NCI-H526 (cell line): ENCODE measurements around the gene JAK1.
A peak's percentile ranks its signal among the peaks of the same experiment; 100 is the strongest.

ENCODE experiments used
- DNase-seq, 2 experiments: peaks; one replicate each; lab custom pipeline; 2025; lab: John Stamatoyannopoulos, UW

Gene JAK1

GRCh38 chr1:64866689-64867088 is 99.7 kb downstream of the JAK1 start:
- no peak for DNase-seq

GRCh38 chr1:64865105-64865757 is 101.1 kb downstream of the JAK1 start:
- no peak for DNase-seq

- DNase-seq, result no peak
These were observed 102.1 kb downstream of the JAK1 start for GRCh38 chr1:64864018-64864940.

- DNase-seq, result peak in 1 of 2 experiments; percentile 40
These were observed 104.7 kb downstream of the JAK1 start for GRCh38 chr1:64861611-64862010.

- no peak for DNase-seq
These were observed 109.0 kb downstream of the JAK1 start for GRCh38 chr1:64857347-64857746.

GRCh38 chr1:64856553-64856952 is 109.8 kb downstream of the JAK1 start:
- DNase-seq, result peak in 1 of 2 experiments; percentile 35

- no peak for DNase-seq
These were observed 110.8 kb downstream of the JAK1 start for GRCh38 chr1:64855557-64855956.

- no peak for DNase-seq
These were observed 111.7 kb downstream of the JAK1 start for GRCh38 chr1:64854674-64855073.

- no peak for DNase-seq
These were observed 114.7 kb downstream of the JAK1 start for GRCh38 chr1:64851664-64852063.

- no peak for DNase-seq
These were observed 115.5 kb downstream of the JAK1 start for GRCh38 chr1:64850846-64851245.

GRCh38 chr1:64849942-64850341 is 116.4 kb downstream of the JAK1 start:
- DNase-seq, result no peak

GRCh38 chr1:64848803-64849202 is 117.5 kb downstream of the JAK1 start:
- no peak for DNase-seq

- DNase-seq, result no peak
These were observed 118.2 kb downstream of the JAK1 start for GRCh38 chr1:64848136-64848535.

GRCh38 chr1:64847666-64848065 is 118.7 kb downstream of the JAK1 start:
- DNase-seq, result no peak

GRCh38 chr1:64846573-64847430 is 119.5 kb downstream of the JAK1 start:
- DNase-seq, result no peak

- DNase-seq, result no peak
These were observed 120.4 kb downstream of the JAK1 start for GRCh38 chr1:64845831-64846425.

- no peak for DNase-seq
These were observed 121.7 kb downstream of the JAK1 start for GRCh38 chr1:64844609-64845008.

GRCh38 chr1:64844175-64844574 is 122.2 kb downstream of the JAK1 start:
- DNase-seq, result no peak

- DNase-seq, result no peak
These were observed 122.7 kb downstream of the JAK1 start for GRCh38 chr1:64843675-64844074.

- no peak for DNase-seq
These were observed 124.1 kb downstream of the JAK1 start for GRCh38 chr1:64842224-64842623.

- no peak for DNase-seq
These were observed 124.9 kb downstream of the JAK1 start for GRCh38 chr1:64841330-64842065.
